B cell (primary cell): Measurements from ENCODE around the gene OTUD5.

Experiments used
- CTCF ChIP-seq: fragments of 200-600 bp; IDR thresholded peaks from one replicate; pipeline ENCODE4 v1.8.0; 2022; ENCODE audit warnings: antibody characterized with exemption, mild to moderate bottlenecking
- EZH2 ChIP-seq: IDR thresholded peaks from 2 replicates; pipeline ENCODE4 v1.6.1; 2012; ENCODE audit warnings: borderline replicate concordance, low read depth, mild to moderate bottlenecking, moderate library complexity, low read length; ENCODE audit not compliant: insufficient read depth, poor library complexity, severe bottlenecking

- TF ChIP-seq CTCF (no peak), EZH2 (no peak)
Observed at GRCh38 chrX:48996969-48997368, 39.6 kb upstream of the OTUD5 start.
